Neuronal stem cell (in vitro differentiated cells): Measurements from ENCODE around the gene LCN10.

Experiments
- DNase-seq: peaks from one replicate; pipeline ENCODE4 v3.0.0-alpha.2; 2013; ENCODE audit warnings: low spot score
- H2AFZ ChIP-seq: one replicate; pipeline ENCODE4 v1.6.1; 2013; ENCODE audit warnings: mild to moderate bottlenecking, low read length, inconsistent platforms
- H2AK5ac ChIP-seq: 2 replicates; pipeline ENCODE4 v1.6.1; 2013; ENCODE audit warnings: low read depth, mild to moderate bottlenecking, inconsistent platforms, low read length, moderate library complexity, mixed read lengths
- H2BK120ac ChIP-seq: 2 replicates; pipeline ENCODE4 v1.6.1; 2013; ENCODE audit warnings: low read depth, mild to moderate bottlenecking, inconsistent platforms, low read length, moderate library complexity, mixed read lengths
- H2BK12ac ChIP-seq: one replicate; pipeline ENCODE4 v1.6.1; 2013; ENCODE audit warnings: low read length, inconsistent platforms
- H2BK15ac ChIP-seq: 2 replicates; pipeline ENCODE4 v1.6.1; 2013; ENCODE audit warnings: mild to moderate bottlenecking, low read length, inconsistent platforms, mixed read lengths
- H2BK5ac ChIP-seq: one replicate; pipeline ENCODE4 v1.6.1; 2013; ENCODE audit warnings: inconsistent platforms, mild to moderate bottlenecking, low read length, moderate library complexity
- H3K14ac ChIP-seq: one replicate; pipeline ENCODE4 v1.6.1; 2013; ENCODE audit warnings: low read length, inconsistent platforms
- H3K18ac ChIP-seq: 2 replicates; pipeline ENCODE4 v1.6.1; 2013; ENCODE audit warnings: low read length, inconsistent platforms
- H3K23ac ChIP-seq: 2 replicates; pipeline ENCODE4 v1.6.1; 2013; ENCODE audit warnings: low read depth, mild to moderate bottlenecking, mixed read lengths, low read length, inconsistent platforms; ENCODE audit not compliant: poor library complexity
- H3K27ac ChIP-seq: replicated peaks from 3 replicates; pipeline ENCODE4 v1.5.1; 2013; ENCODE audit warnings: low read length, inconsistent platforms
- H3K27me3 ChIP-seq, 3 experiments: 2 replicates each; pipeline ENCODE4 v1.6.1; 2013; ENCODE audit warnings: low read length in 3 of 3, mild to moderate bottlenecking in 2 of 3, inconsistent platforms in 1 of 3, low read depth in 1 of 3, mixed read lengths in 1 of 3, moderate library complexity in 1 of 3; ENCODE audit not compliant: control insufficient read depth in 3 of 3, insufficient read depth in 3 of 3
- H3K36me3 ChIP-seq, 2 donors: replicated peaks in 1 of 2; 2 replicates each; pipeline ENCODE4 v1.6.1; 2013; ENCODE audit warnings: low read length in 2 of 2; ENCODE audit not compliant: control insufficient read depth in 2 of 2, insufficient read depth in 2 of 2
- H3K4ac ChIP-seq: 2 replicates; pipeline ENCODE4 v1.6.1; 2013; ENCODE audit warnings: inconsistent platforms, mild to moderate bottlenecking, low read length, moderate library complexity
- H3K4me1 ChIP-seq, 2 donors: 1 replicate in 1 of 2; 2 replicates in 1 of 2; pipeline ENCODE4 v1.6.1; 2013; ENCODE audit warnings: low read length in 2 of 2, low read depth in 1 of 2; ENCODE audit not compliant: control insufficient read depth in 2 of 2, insufficient read depth in 1 of 2
- H3K4me2 ChIP-seq: one replicate; pipeline ENCODE4 v1.6.1; 2013; ENCODE audit warnings: mild to moderate bottlenecking, low read length, inconsistent platforms; ENCODE audit not compliant: insufficient read depth, poor library complexity, severe bottlenecking
- H3K4me3 ChIP-seq, 2 donors: 2 replicates each; pipeline ENCODE4 v1.5.1; 2013; ENCODE audit warnings: low read length in 2 of 2, mild to moderate bottlenecking in 2 of 2, inconsistent platforms in 1 of 2, moderate library complexity in 1 of 2
- H3K79me1 ChIP-seq: one replicate; pipeline ENCODE4 v1.6.1; 2013; ENCODE audit warnings: low read depth, mild to moderate bottlenecking, inconsistent platforms, low read length, moderate library complexity
- H3K9ac ChIP-seq: one replicate; pipeline ENCODE4 v1.6.1; 2013; ENCODE audit warnings: mild to moderate bottlenecking, low read depth, low read length, inconsistent platforms; ENCODE audit not compliant: poor library complexity
- H3K9me3 ChIP-seq, 2 donors: replicated peaks in 1 of 2; 2 replicates each; pipeline versions ENCODE3 to v1.6.1; 2013; ENCODE audit warnings: low read length in 2 of 2, mild to moderate bottlenecking in 2 of 2, inconsistent platforms in 1 of 2, low read depth in 1 of 2, mixed read lengths in 1 of 2, moderate library complexity in 1 of 2; ENCODE audit not compliant: control insufficient read depth in 2 of 2, insufficient read depth in 1 of 2
- H4K8ac ChIP-seq: one replicate; pipeline ENCODE4 v1.6.1; 2013; ENCODE audit warnings: low read depth, mild to moderate bottlenecking, inconsistent platforms, low read length, moderate library complexity
- H4K91ac ChIP-seq: one replicate; pipeline ENCODE4 v1.6.1; 2013; ENCODE audit warnings: low read length, low read depth, mild to moderate bottlenecking, inconsistent platforms; ENCODE audit not compliant: poor library complexity
- WGBS, 2 donors: extraction: QIAGEN DNeasy Blood & Tissue Kit; methylation state at CpG; one replicate each; pipeline ENCODE4 v1.1.7; 2013; ENCODE audit warnings: missing lambda C conversion rate in 2 of 2, mixed read lengths in 1 of 2; ENCODE audit not compliant: insufficient read length in 2 of 2, insufficient replicate concordance in 1 of 2; ENCODE audit errors: extremely low coverage in 2 of 2; 5-methylcytosine and 5-hydroxymethylcytosine counted together

The LCN10 gene

DNA sequence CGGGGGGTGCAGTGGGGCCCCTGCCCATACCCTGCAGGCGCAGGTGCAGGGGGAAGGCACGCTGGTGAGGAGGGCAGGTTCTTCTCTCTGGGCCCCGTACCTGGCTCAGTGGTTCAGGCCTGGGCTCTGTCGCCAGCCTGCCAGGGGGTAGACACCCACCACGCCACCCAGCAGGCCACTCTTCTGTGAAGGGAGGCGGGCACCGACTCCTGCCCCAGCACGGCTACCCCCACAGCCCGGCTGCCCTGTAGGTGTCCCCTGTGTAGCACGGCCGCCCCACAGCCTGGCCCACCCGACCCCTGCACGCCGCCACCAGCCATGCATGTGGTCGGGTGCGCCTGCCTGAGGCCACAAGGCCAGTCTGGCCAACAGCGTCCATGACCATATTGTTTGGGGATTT is 3.9 kb upstream of the LCN10 start:
- Histone ChIP-seq H3K27me3 (peaks cover 2 to 43% (median 2%) of the 10 kb centered on the region in 3 experiments), H2BK5ac (peak overlapping the region; percentile 39), H3K4me2 (no peak overlapping the region), H3K4ac (no peak overlapping the region), H3K18ac (peak overlapping the region; percentile 38), H3K14ac (no peak overlapping the region), H3K36me3 (no peaks in the 10 kb centered on the region), H3K4me3 (no peak overlapping the region), H4K8ac (no peak overlapping the region), H3K9me3 (peaks cover 0 to 5% of the 10 kb centered on the region in 2 donors), H3K79me1 (no peaks in the 10 kb centered on the region), H2AK5ac (peak overlapping the region; percentile 81), H3K27ac (no peak overlapping the region), H3K9ac (no peak overlapping the region), H3K23ac (no peak overlapping the region), H4K91ac (no peak overlapping the region), H2AFZ (no peak overlapping the region), H3K4me1 (peaks cover 7% of the 10 kb centered on the region in 2 donors), H2BK12ac (peak overlapping the region; percentile 73), H2BK15ac (peak overlapping the region; percentile 85), H2BK120ac (no peak overlapping the region)
- no CpG with 5 or more reads among the region's 18 CpGs for WGBS, 2 donors
- no peak for DNase-seq

DNA sequence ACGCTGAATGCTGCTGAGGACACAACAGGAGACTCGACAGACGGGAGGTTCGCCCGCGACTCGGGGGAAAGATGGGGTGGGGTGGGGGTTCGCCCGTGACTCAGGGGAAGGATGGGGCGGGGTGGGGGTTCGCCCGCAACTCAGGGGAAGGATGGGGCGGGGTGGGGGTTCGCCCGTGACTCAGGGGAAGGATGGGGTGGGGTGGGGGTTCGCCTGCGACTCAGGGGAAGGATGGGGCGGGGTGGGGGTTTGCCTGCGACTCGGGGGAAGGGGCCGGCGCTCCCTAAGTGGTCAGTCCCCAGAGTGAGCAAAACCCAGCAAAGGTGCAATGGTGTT is 3.4 kb upstream of the LCN10 start:
- no peak overlapping the region for H3K23ac ChIP-seq
- no peak overlapping the region for H3K14ac ChIP-seq
- no peak overlapping the region for H3K4ac ChIP-seq
- H3K27ac ChIP-seq: no peak overlapping the region
- H3K18ac ChIP-seq: no peak overlapping the region
- H3K79me1 ChIP-seq: no peaks in the 10 kb centered on the region
- no peak overlapping the region for H2AFZ ChIP-seq
- no peak overlapping the region for H2BK12ac ChIP-seq
- no CpG with 5 or more reads among the region's 22 CpGs for WGBS, 2 donors
- H4K91ac ChIP-seq: no peak overlapping the region
- H3K9ac ChIP-seq: no peak overlapping the region
- H4K8ac ChIP-seq: no peak overlapping the region
- peak overlapping the region; percentile 81 for H2AK5ac ChIP-seq
- peaks cover 2 to 47% (median 2%) of the 10 kb centered on the region in 3 experiments for H3K27me3 ChIP-seq
- H2BK15ac ChIP-seq: no peak overlapping the region
- peaks cover 0 to 2% of the 10 kb centered on the region in 2 donors for H3K9me3 ChIP-seq
- H2BK120ac ChIP-seq: no peak overlapping the region
- no peak for DNase-seq
- peaks cover 7% of the 10 kb centered on the region in 2 donors for H3K4me1 ChIP-seq
- H3K4me2 ChIP-seq: no peak overlapping the region
- H3K36me3 ChIP-seq: no peaks in the 10 kb centered on the region
- peak overlapping the region; percentile 39 for H2BK5ac ChIP-seq
- H3K4me3 ChIP-seq: no peak overlapping the region

DNA sequence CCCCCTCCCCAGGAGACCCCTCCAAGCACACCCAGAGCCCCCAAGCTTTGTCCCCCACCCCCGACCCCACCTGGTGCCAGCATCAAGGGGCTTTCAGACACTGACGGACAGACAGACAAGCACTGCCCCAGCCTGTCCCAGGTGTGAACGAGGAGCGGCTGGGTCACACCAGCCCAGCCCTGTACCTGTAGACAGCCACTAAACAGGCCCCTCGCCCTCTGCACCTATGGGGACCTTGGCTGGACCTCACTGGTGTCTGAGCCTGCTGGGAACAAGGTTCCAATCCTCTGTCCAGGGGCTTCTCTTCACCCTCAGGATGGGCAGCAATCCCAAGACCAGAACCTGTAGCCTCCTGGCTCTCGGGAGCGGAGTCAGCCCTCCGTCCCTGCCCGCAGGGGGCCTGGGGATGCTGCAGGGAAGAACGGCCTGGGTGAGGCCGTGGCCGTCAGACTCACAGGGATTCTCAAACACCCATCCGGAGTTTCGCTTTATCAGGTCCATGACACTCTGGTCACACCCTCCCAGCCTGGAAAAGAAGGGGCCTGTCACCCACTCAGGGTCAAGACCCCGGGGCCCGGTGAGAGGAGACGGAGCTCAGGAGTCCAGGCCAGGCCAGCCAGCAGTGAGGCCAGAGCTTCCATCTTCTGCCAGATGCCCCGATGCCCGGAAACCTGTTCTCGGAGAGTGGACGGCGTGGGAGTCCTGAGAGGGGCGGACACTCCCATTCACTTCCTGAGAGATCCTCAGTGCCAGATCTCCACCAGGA is 2.8 kb upstream of the LCN10 start:
- no peak overlapping the region for H4K8ac ChIP-seq
- H2BK120ac ChIP-seq: no peak overlapping the region
- no peak overlapping the region for H3K23ac ChIP-seq
- no peak overlapping the region for H3K9ac ChIP-seq
- H3K4me2 ChIP-seq: no peak overlapping the region
- no peak overlapping the region for H3K4ac ChIP-seq
- H3K79me1 ChIP-seq: no peaks in the 10 kb centered on the region
- H2AFZ ChIP-seq: no peak overlapping the region
- peaks cover 7% of the 10 kb centered on the region in 2 donors for H3K4me1 ChIP-seq
- H3K4me3 ChIP-seq: no peak overlapping the region
- no peak overlapping the region for H2BK12ac ChIP-seq
- H2BK15ac ChIP-seq: peak overlapping the region; percentile 4
- H3K18ac ChIP-seq: peak overlapping the region; percentile 38
- no peak overlapping the region for H3K14ac ChIP-seq
- no peak overlapping the region for H4K91ac ChIP-seq
- WGBS, 2 donors: no CpG with 5 or more reads among the region's 23 CpGs
- no peak overlapping the region for H3K27ac ChIP-seq
- H3K27me3 ChIP-seq: peaks cover 2 to 52% (median 2%) of the 10 kb centered on the region in 3 experiments
- DNase-seq: no peak
- H3K36me3 ChIP-seq: no peaks in the 10 kb centered on the region
- peak overlapping the region; percentile 79 for H2AK5ac ChIP-seq
- no peak overlapping the region for H2BK5ac ChIP-seq
- H3K9me3 ChIP-seq: no peaks in the 10 kb centered on the region

DNA sequence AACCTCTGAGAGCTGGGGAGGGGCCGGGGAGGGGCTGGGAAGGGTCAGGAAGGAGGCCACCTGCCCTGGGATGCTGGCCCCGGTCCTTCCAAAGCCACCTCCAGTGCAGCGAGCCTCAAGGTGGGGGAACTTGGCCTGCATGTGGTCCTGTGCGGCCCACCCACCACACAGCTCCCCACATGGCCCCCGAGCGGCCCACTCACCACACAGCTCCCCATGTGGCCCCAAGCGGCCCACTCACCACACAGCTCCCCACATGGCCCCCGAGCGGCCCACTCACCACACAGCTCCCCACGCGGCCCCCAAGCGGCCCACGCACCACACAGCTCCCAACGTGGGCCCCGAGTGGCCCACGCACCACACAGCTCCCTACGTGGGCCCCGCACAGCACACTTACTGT is 2.0 kb upstream of the LCN10 start:
- Histone ChIP-seq H2BK120ac (no peak overlapping the region), H3K4me1 (peaks cover 7% of the 10 kb centered on the region in 2 donors), H3K18ac (no peak overlapping the region), H3K27ac (no peak overlapping the region), H3K9me3 (no peaks in the 10 kb centered on the region), H4K8ac (no peak overlapping the region), H3K23ac (no peak overlapping the region), H3K36me3 (no peaks in the 10 kb centered on the region), H2AK5ac (peak overlapping the region; percentile 75), H3K4ac (no peak overlapping the region), H4K91ac (no peak overlapping the region), H3K79me1 (no peaks in the 10 kb centered on the region), H2BK5ac (no peak overlapping the region), H3K27me3 (peaks cover 2 to 60% (median 2%) of the 10 kb centered on the region in 3 experiments), H3K4me2 (no peak overlapping the region), H2AFZ (no peak overlapping the region), H3K9ac (no peak overlapping the region), H3K4me3 (no peak overlapping the region), H2BK12ac (no peak overlapping the region), H2BK15ac (no peak overlapping the region), H3K14ac (no peak overlapping the region)
- WGBS, 2 donors: no CpG with 5 or more reads among the region's 18 CpGs
- DNase-seq: no peak
